Colonic mucosa (tissue), 4 donors: ENCODE measurements around the gene GPR149. TPM values are rescaled to one million over a fixed set of nuclear protein-coding genes. Genes with fewer than 3 reads are reported as not detected.

Source experiments
- DNase-seq: peaks from one replicate; pipeline ENCODE4 v3.0.0-alpha.2; 2020
- H3K27ac ChIP-seq: fragments of 200-600 bp; one replicate; pipeline ENCODE4 v1.8.0; 2021
- H3K27me3 ChIP-seq: fragments of 200-600 bp; one replicate; pipeline ENCODE4 v1.8.0; 2021
- H3K36me3 ChIP-seq: fragments of 200-600 bp; one replicate; pipeline ENCODE4 v1.8.0; 2021
- H3K4me1 ChIP-seq: fragments of 200-600 bp; one replicate; pipeline ENCODE4 v1.8.0; 2021; ENCODE audit warnings: mild to moderate bottlenecking
- H3K4me3 ChIP-seq: fragments of 200-600 bp; one replicate; pipeline ENCODE4 v1.8.0; 2021
- H3K9ac ChIP-seq, 2 donors: one replicate each; pipeline ENCODE4 v1.7.0; 2013; ENCODE audit warnings: control low read depth in 2 of 2, low read depth in 2 of 2, low read length in 2 of 2
- H3K9me3 ChIP-seq: fragments of 200-600 bp; one replicate; pipeline ENCODE4 v1.8.0; 2021
- CTCF ChIP-seq: fragments of 200-600 bp; IDR thresholded peaks from one replicate; pipeline ENCODE4 v1.8.0; 2022; ENCODE audit warnings: antibody characterized with exemption, mild to moderate bottlenecking
- intact Hi-C: fragments of 100-400 bp; cut with DNase I; formaldehyde crosslinking; loops from one replicate; pipeline ENCODE4 v1.14.1; 2022
- total RNA-seq, 2 donors: library from RNA; stranded (reverse); fragmentation: NEBNext Ultra II Directional in 1 of 2; extraction: Animal tissue kit (Norgen Biotek cat#: 25700) in 1 of 2; gene quantifications; one replicate each; pipeline ENCODE4 v1.2.1, GENCODE V29; 2021
- donor health status: healthy.
- donor health status: DM: no; HTN: no; CAD: no.
- donor health status: DM: no; HTN: no; CAD: no.

GPR149 gene
- total RNA-seq, 2 donors from 2014 or later = not detected

- no peaks in the 10 kb centered on the region for H3K36me3 ChIP-seq
- no peaks in the 10 kb centered on the region for H3K4me1 ChIP-seq
- no peaks in the 10 kb centered on the region for H3K9me3 ChIP-seq
- intact Hi-C loops = no loop called here
- TF ChIP-seq CTCF = no peak
- H3K27me3 ChIP-seq = no peaks in the 10 kb centered on the region
- no peak overlapping the region for H3K9ac ChIP-seq
- H3K4me3 ChIP-seq = no peak overlapping the region
- H3K27ac ChIP-seq = no peak overlapping the region
- DNase-seq = no peak
These were observed 31.7 kb downstream of the GPR149 start for GRCh38 chr3:154398084-154398967.

GRCh38 chr3:154389861-154390260 is 40.1 kb downstream of the GPR149 start:
- intact Hi-C loops = no loop called here
- Histone ChIP-seq H3K27me3 (no peaks in the 10 kb centered on the region), H3K27ac (no peak overlapping the region), H3K4me1 (no peaks in the 10 kb centered on the region), H3K9ac (no peak overlapping the region), H3K36me3 (no peaks in the 10 kb centered on the region), H3K9me3 (no peaks in the 10 kb centered on the region), H3K4me3 (no peak overlapping the region)
- no peak for DNase-seq
- no peak for TF ChIP-seq CTCF

GRCh38 chr3:154384479-154384878 is 45.5 kb downstream of the GPR149 start:
- no peaks in the 10 kb centered on the region for H3K9me3 ChIP-seq
- DNase-seq = no peak
- no peak overlapping the region for H3K9ac ChIP-seq
- H3K36me3 ChIP-seq = no peaks in the 10 kb centered on the region
- no peak overlapping the region for H3K4me3 ChIP-seq
- intact Hi-C loops = no loop called here
- TF ChIP-seq CTCF = no peak
- H3K27me3 ChIP-seq = no peaks in the 10 kb centered on the region
- H3K27ac ChIP-seq = no peak overlapping the region
- no peaks in the 10 kb centered on the region for H3K4me1 ChIP-seq

GRCh38 chr3:154378311-154378710 is 51.7 kb downstream of the GPR149 start:
- Histone ChIP-seq H3K9ac (no peak overlapping the region), H3K27ac (no peak overlapping the region), H3K36me3 (no peaks in the 10 kb centered on the region), H3K27me3 (no peaks in the 10 kb centered on the region), H3K4me3 (no peak overlapping the region), H3K4me1 (no peaks in the 10 kb centered on the region), H3K9me3 (no peaks in the 10 kb centered on the region)
- DNase-seq = no peak
- TF ChIP-seq CTCF = no peak
- intact Hi-C loops = no loop called here

GRCh38 chr3:154367221-154367620 is 62.8 kb downstream of the GPR149 start:
- no peak for TF ChIP-seq CTCF
- no peak overlapping the region for H3K4me3 ChIP-seq
- H3K9me3 ChIP-seq = no peaks in the 10 kb centered on the region

More at GRCh38 chr3:154367221-154367620, 62.8 kb downstream of the GPR149 start:
- no peak overlapping the region for H3K9ac ChIP-seq
- H3K36me3 ChIP-seq = no peaks in the 10 kb centered on the region
- no peaks in the 10 kb centered on the region for H3K4me1 ChIP-seq
- DNase-seq = no peak
- intact Hi-C loops = no loop called here
- no peak overlapping the region for H3K27ac ChIP-seq
- H3K27me3 ChIP-seq = no peaks in the 10 kb centered on the region
